ENCODE data around the gene FRMD5. TPM values are rescaled to one million over a fixed set of nuclear protein-coding genes. Genes with fewer than 3 reads are reported as not detected.

Gene FRMD5
- polyA plus RNA-seq, 3 donors: not detected

- intact Hi-C loops (cut with micrococcal nuclease): no loop called here
- Mint-ChIP-seq H3K36me3 (no peaks in the 10 kb centered on the region), H3K4me1 (no peaks in the 10 kb centered on the region), H3K9me3 (peaks cover 0 to 5% (median 0%) of the 10 kb centered on the region in 7 donors), H3K27me3 (ENCODE audit: low read depth in 3 of 3) (peaks cover 3 to 11% (median 7%) of the 10 kb centered on the region in 3 donors), H3K27ac (no peak overlapping the region), H3K4me3 (no peak overlapping the region)
- TF ChIP-seq CTCF (IDR thresholded peaks at IDR 0.05): no peak
- no peak overlapping the region for H2AFZ ChIP-seq (ENCODE audit: insufficient read depth, low read depth, low read length, poor library complexity, severe bottlenecking)
- no peak overlapping the region for H3K27ac ChIP-seq (ENCODE audit: low read depth in 1 of 2, low read length in 2 of 2)
- no peaks in the 10 kb centered on the region for H3K4me1 ChIP-seq (ENCODE audit: control insufficient read depth in 1 of 2, insufficient read depth in 2 of 2, low read length in 2 of 2)
- H3K9ac ChIP-seq (ENCODE audit: insufficient read depth, low read length, poor library complexity, severe bottlenecking): no peak overlapping the region
- no peak for DNase-seq
- H4K20me1 ChIP-seq (ENCODE audit: insufficient read depth, low read length): no peaks in the 10 kb centered on the region
- WGBS (ENCODE audit: insufficient coverage): no CpG with 5 or more reads among the region's 1 CpG
- no peaks in the 10 kb centered on the region for H3K79me2 ChIP-seq (ENCODE audit: insufficient read depth, low read length)
- no peaks in the 10 kb centered on the region for H3K36me3 ChIP-seq (replicated peaks in 1 of 2; ENCODE audit: control insufficient read depth in 1 of 2, insufficient read depth in 2 of 2, low read length in 2 of 2)
- H3K4me2 ChIP-seq (replicated peaks; ENCODE audit: extremely low read depth, low read length, poor library complexity, severe bottlenecking): no peak overlapping the region
- no peak overlapping the region for H3K4me3 ChIP-seq (replicated peaks in 1 of 3; ENCODE audit: low read depth in 2 of 3, low read length in 3 of 3)
- no peaks in the 10 kb centered on the region for H3K9me3 ChIP-seq (replicated peaks in 1 of 2; ENCODE audit: control insufficient read depth in 1 of 2, insufficient read depth in 1 of 2, low read length in 2 of 2)
- peaks cover 0 to 3% of the 10 kb centered on the region in 2 donors for H3K27me3 ChIP-seq (ENCODE audit: control insufficient read depth in 2 of 2, insufficient read depth in 2 of 2, low read length in 2 of 2)
These were observed 252.9 kb downstream of the FRMD5 start for GRCh38 chr15:43942194-43942593.

DNA sequence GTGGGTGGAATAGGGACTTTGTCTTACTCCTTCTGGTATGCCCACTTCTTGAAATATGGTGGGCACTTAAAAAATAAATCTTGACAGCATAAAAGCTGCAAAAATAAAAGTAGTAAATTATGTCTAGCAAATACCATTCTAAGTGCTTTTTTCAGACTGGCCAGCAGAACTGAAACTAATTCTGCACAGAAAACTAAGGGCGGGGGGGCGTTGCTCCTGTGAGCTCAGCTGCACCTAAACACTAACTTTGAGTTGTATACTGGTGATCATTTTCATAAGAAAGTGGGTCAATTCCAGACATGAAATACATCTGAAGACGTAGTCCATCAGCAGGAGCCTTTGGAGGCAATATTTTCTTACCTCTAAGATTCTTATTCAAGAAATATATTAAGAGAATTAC lies 253.5 kb downstream of the FRMD5 start:
- H3K27ac ChIP-seq (ENCODE audit: low read depth in 1 of 2, low read length in 2 of 2): no peak overlapping the region
- H3K4me2 ChIP-seq (replicated peaks; ENCODE audit: extremely low read depth, low read length, poor library complexity, severe bottlenecking): no peak overlapping the region
- Mint-ChIP-seq H3K27me3 (ENCODE audit: low read depth in 3 of 3) (peaks cover 3 to 11% (median 7%) of the 10 kb centered on the region in 3 donors), H3K4me3 (no peak overlapping the region), H3K27ac (no peak overlapping the region), H3K9me3 (peaks cover 0 to 3% (median 0%) of the 10 kb centered on the region in 7 donors), H3K4me1 (no peaks in the 10 kb centered on the region), H3K36me3 (no peaks in the 10 kb centered on the region)
- WGBS (ENCODE audit: insufficient coverage): no CpG with 5 or more reads among the region's 3 CpGs
- no peak overlapping the region for H3K4me3 ChIP-seq (replicated peaks in 1 of 3; ENCODE audit: low read depth in 2 of 3, low read length in 3 of 3)
- no peak overlapping the region for H2AFZ ChIP-seq (ENCODE audit: insufficient read depth, low read depth, low read length, poor library complexity, severe bottlenecking)
- H3K9ac ChIP-seq (ENCODE audit: insufficient read depth, low read length, poor library complexity, severe bottlenecking): no peak overlapping the region
- no peaks in the 10 kb centered on the region for H4K20me1 ChIP-seq (ENCODE audit: insufficient read depth, low read length)
- H3K4me1 ChIP-seq (ENCODE audit: control insufficient read depth in 1 of 2, insufficient read depth in 2 of 2, low read length in 2 of 2): no peaks in the 10 kb centered on the region
- intact Hi-C loops (cut with micrococcal nuclease): no loop called here
- H3K9me3 ChIP-seq (replicated peaks in 1 of 2; ENCODE audit: control insufficient read depth in 1 of 2, insufficient read depth in 1 of 2, low read length in 2 of 2): no peaks in the 10 kb centered on the region
- DNase-seq: no peak
- peaks cover 0 to 3% of the 10 kb centered on the region in 2 donors for H3K27me3 ChIP-seq (ENCODE audit: control insufficient read depth in 2 of 2, insufficient read depth in 2 of 2, low read length in 2 of 2)
- H3K36me3 ChIP-seq (replicated peaks in 1 of 2; ENCODE audit: control insufficient read depth in 1 of 2, insufficient read depth in 2 of 2, low read length in 2 of 2): no peaks in the 10 kb centered on the region
- TF ChIP-seq CTCF (IDR thresholded peaks at IDR 0.05): no peak
- H3K79me2 ChIP-seq (ENCODE audit: insufficient read depth, low read length): no peaks in the 10 kb centered on the region
